Stimulated activated CD4-positive, alpha-beta T cell treated with anti-CD3 and anti-CD28 coated beads, Interleukin-12 subunit alpha, Interleukin-12 subunit beta, amount 100 ng/mL, for 24 hours (primary cell): ENCODE results near the gene YEATS2.

Experiments used
- DNase-seq, 2 experiments: peaks; one replicate each; pipeline ENCODE4 v3.0.0-alpha.2; 2020; ENCODE audit warnings: low read depth in 2 of 2

The YEATS2 gene

DNA sequence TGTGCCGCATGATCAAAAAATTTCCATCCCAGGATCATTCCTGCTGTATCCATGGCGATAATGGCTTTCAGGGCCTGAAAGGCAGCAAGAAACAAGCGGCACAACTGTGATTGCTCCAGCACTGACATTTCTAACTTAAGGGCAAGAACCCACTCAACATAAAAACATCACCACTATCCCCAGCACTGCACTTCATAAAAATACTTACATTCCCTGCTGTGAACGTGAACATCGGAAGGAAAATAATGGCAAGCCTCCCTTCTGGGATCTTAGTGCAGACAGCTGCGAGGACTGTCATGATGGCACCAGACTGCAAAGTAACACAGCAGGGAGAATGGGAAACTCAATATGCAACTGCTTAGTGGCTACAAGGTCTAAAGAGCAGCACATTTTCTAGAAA, 135.9 kb downstream of the YEATS2 start:
- no peak for DNase-seq

DNA sequence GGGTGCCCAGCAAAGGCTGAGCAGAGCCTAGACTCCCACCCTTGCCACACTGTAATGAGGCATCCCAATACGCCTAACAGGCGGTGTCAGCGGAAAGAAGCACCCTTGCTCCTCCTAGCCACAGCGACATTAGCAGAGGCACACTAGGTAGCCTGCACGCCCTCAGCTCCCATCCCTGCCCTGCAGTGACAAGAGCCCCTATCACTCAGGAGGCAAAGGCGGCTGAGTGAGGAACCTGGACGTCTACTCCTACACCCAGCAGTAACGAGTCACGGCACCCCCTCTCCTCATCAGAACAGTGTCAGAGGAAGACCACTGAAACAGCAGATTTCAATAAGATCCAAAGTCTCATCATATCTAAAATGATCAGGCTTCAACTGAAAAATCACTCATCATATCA, 139.8 kb downstream of the YEATS2 start:
- no peak for DNase-seq

GRCh38 chr3:183837894-183838293, 140.3 kb downstream of the YEATS2 start:
- DNase-seq, result no peak

GRCh38 chr3:183839751-183840150, 142.2 kb downstream of the YEATS2 start:
- no peak for DNase-seq

- no peak for DNase-seq
Measured at GRCh38 chr3:183844606-183845005, 147.0 kb downstream of the YEATS2 start.

- DNase-seq, result no peak
Measured at GRCh38 chr3:183845090-183845489, 147.5 kb downstream of the YEATS2 start.

DNA sequence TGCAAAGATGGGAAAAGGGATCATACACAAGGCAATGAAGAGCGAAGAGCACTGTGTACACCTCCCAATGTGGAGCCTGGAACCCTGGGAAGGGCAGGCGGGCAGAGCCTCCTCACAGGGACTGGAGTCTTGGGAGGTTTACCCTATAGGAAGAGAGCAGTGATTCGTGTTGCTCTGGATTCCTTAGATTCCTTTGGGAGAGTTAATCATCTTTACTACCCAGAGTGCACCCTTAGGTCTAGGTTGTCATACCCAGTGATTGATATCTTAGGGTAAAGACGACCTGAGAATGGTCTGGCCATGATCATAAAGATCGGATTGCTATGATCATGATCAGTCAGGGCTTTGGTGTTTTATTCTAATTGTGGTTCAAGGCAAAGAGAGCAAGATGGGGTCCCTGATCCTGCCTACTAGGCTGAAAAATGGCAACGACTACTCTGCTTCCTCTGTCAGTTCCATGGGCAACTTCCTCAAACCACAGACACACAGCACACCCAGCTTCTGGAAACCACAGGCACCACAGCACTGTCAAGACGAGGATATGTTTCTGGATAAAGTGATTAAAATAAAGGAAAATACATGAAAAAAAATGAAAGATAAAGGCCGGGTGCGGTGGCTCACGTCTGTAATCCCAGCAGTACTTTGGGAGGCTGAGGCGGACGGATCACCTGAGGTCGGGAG, 148.2 kb downstream of the YEATS2 start:
- no peak for DNase-seq

DNA sequence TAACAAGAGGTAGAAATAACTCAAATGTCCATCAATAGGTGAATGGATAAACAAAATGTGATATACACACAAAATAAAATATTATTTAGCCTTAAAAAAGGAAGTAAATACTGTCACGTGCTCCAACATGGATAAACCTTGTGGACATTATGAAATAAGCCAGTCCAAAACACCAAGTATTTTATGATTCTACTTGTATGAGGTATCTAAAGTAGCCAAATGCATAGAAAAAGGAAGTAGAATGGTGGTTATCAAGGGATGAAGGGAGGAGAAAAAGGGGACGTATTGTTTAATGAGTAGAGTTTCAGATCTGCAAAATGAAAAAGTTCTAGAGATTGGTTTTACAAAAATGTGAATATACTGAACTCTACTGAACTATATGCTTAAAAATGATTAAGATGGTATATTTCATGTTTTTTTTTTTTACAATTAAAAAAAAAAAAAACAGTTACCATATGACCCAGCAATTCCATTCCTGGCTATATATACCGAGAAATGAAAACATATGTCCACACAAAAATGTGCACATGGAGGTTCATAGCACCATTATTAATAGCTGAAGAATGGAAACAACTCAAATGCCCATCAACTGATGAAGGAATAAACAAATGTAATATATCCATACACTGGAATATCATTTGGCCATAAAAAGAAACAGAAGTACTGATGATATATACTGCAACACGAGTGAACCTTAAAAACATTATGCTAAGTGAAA, 156.9 kb downstream of the YEATS2 start:
- DNase-seq, result no peak

DNA sequence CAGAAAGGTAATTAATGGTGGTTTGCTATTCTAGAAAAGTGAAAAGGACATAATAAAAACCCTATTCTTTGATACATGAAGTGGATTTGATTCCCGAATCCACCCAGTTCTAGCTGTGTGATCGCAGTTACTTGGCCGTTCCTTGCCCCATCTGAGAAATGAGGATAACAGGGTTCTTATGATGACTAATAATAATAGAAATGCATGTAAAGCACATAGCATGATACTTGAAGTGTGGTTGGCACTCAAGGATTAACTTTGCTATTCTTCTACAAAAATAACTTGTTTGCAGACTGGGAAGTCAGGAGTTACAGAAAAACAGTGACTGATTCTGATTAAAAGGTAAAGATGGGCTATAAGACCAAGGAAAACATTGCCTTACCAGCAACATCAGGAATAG, 160.3 kb downstream of the YEATS2 start:
- DNase-seq, result no peak
